IMR-90 (cell line): ENCODE results near the gene PITPNM3. TPM values are rescaled to one million over a fixed set of nuclear protein-coding genes. Genes with fewer than 3 reads are reported as not detected.

Experiments used
- ATAC-seq: fragments of 200-7000 bp; cut with Tn5 transposase; 2 replicates; pipeline ENCODE4 v1.9.1; 2020; ENCODE audit warnings: low read depth, mild to moderate bottlenecking, moderate library complexity
- BruUV-seq: library from RNA; stranded (reverse); fragments of 400-500 nt; replicated peaks from 2 replicates; lab custom pipeline; 2021; lab: Mats Ljungman, UMichigan
- CTCF ChIA-PET: fragments of 300-600 bp; formaldehyde crosslinking; extraction: SDS; loops from one replicate; lab custom pipeline; 2021; ENCODE audit warnings: antibody characterized with exemption; lab: Yijun Ruan, JAX
- POLR2A ChIA-PET: fragments of 300-600 bp; sonication (Branson Sonifier 250); formaldehyde crosslinking; loops from one replicate; lab custom pipeline; 2022; ENCODE audit warnings: antibody characterized with exemption; ENCODE audit not compliant: unreplicated experiment; lab: Charles Lee
- DNase-seq: peaks from one replicate; pipeline ENCODE4 v3.0.0; 2013
- H2AFZ ChIP-seq: replicated peaks from 2 replicates; pipeline ENCODE3; 2013; ENCODE audit warnings: low read length, mild to moderate bottlenecking; ENCODE audit not compliant: poor library complexity
- H2AK5ac ChIP-seq: 2 replicates; pipeline ENCODE4 v1.6.1; 2013; ENCODE audit warnings: low read depth, low read length, inconsistent platforms
- H2AK9ac ChIP-seq: replicated peaks from 2 replicates; pipeline ENCODE3; 2013; ENCODE audit warnings: mild to moderate bottlenecking, low read depth, low read length, moderate library complexity; ENCODE audit not compliant: poor library complexity
- H2BK120ac ChIP-seq: 2 replicates; pipeline ENCODE4 v1.6.1; 2013; ENCODE audit warnings: low read depth, low read length, inconsistent platforms
- H2BK15ac ChIP-seq: 3 replicates; pipeline ENCODE4 v1.6.1; 2013; ENCODE audit warnings: low read depth, low read length, inconsistent platforms
- H2BK20ac ChIP-seq: 2 replicates; pipeline ENCODE4 v1.6.1; 2013; ENCODE audit warnings: low read depth, mild to moderate bottlenecking, inconsistent platforms, low read length, moderate library complexity
- H2BK5ac ChIP-seq: 2 replicates; pipeline ENCODE4 v1.6.1; 2013; ENCODE audit warnings: mild to moderate bottlenecking, low read depth, low read length, inconsistent platforms; ENCODE audit not compliant: poor library complexity, severe bottlenecking
- H3K14ac ChIP-seq: replicated peaks from 2 replicates; pipeline ENCODE4 v1.6.1; 2013; ENCODE audit warnings: low read depth, low read length, inconsistent platforms
- H3K18ac ChIP-seq: 2 replicates; pipeline ENCODE4 v1.6.1; 2013; ENCODE audit warnings: low read depth, low read length, control low read depth
- H3K23ac ChIP-seq: 2 replicates; pipeline ENCODE4 v1.6.1; 2013; ENCODE audit warnings: low read depth, low read length, inconsistent platforms
- H3K27ac ChIP-seq: 2 replicates; pipeline ENCODE4 v1.5.1; 2013; ENCODE audit warnings: mild to moderate bottlenecking, control low read depth, low read length; ENCODE audit not compliant: insufficient read depth
- H3K27me3 ChIP-seq: 2 replicates; pipeline ENCODE4 v1.6.1; 2013; ENCODE audit warnings: low read length; ENCODE audit not compliant: control insufficient read depth, insufficient read depth
- H3K36me3 ChIP-seq: 2 replicates; pipeline ENCODE4 v1.6.1; 2013; ENCODE audit warnings: low read length, mixed read lengths; ENCODE audit not compliant: control insufficient read depth, insufficient read depth
- H3K4ac ChIP-seq: 2 replicates; pipeline ENCODE4 v1.6.1; 2013; ENCODE audit warnings: low read depth, low read length, inconsistent platforms
- H3K4me1 ChIP-seq: 2 replicates; pipeline ENCODE4 v1.6.1; 2013; ENCODE audit warnings: low read length, mixed read lengths; ENCODE audit not compliant: control insufficient read depth, insufficient read depth
- H3K4me2 ChIP-seq: 2 replicates; pipeline ENCODE4 v1.6.1; 2013; ENCODE audit warnings: low read depth, mild to moderate bottlenecking, control low read depth, low read length, moderate library complexity
- H3K4me3 ChIP-seq: 2 replicates; pipeline ENCODE4 v1.5.1; 2013; ENCODE audit warnings: low read depth, mild to moderate bottlenecking, control low read depth, low read length, moderate library complexity; ENCODE audit not compliant: insufficient read depth
- H3K56ac ChIP-seq: 2 replicates; pipeline ENCODE4 v1.6.1; 2013; ENCODE audit warnings: low read length, inconsistent platforms; ENCODE audit not compliant: insufficient read depth; ENCODE audit errors: extremely low read depth
- H3K79me1 ChIP-seq, 2 experiments: 2 replicates each; pipeline ENCODE4 v1.6.1; 2013; ENCODE audit warnings: low read length in 2 of 2, inconsistent platforms in 1 of 2, low read depth in 1 of 2
- H3K9ac ChIP-seq: 2 replicates; pipeline ENCODE4 v1.6.1; 2013; ENCODE audit warnings: low read depth, low read length, control low read depth
- H3K9me1 ChIP-seq: 2 replicates; pipeline ENCODE4 v1.6.1; 2013; ENCODE audit warnings: low read length, inconsistent platforms; ENCODE audit not compliant: insufficient read depth
- H3K9me3 ChIP-seq: 2 replicates; pipeline ENCODE4 v1.6.1; 2013; ENCODE audit warnings: low read length; ENCODE audit not compliant: control insufficient read depth, insufficient read depth
- H4K20me1 ChIP-seq: 2 replicates; pipeline ENCODE4 v1.6.1; 2013; ENCODE audit warnings: low read length, inconsistent platforms; ENCODE audit not compliant: insufficient read depth
- H4K5ac ChIP-seq: 2 replicates; pipeline ENCODE4 v1.6.1; 2013; ENCODE audit warnings: mild to moderate bottlenecking, low read depth, low read length, control low read depth
- H4K8ac ChIP-seq, 2 experiments: 2 replicates each; pipeline ENCODE4 v1.6.1; 2013; ENCODE audit warnings: low read depth in 2 of 2, low read length in 2 of 2, control low read depth in 1 of 2, inconsistent platforms in 1 of 2
- H4K91ac ChIP-seq: 2 replicates; pipeline ENCODE4 v1.6.1; 2013; ENCODE audit warnings: low read depth, low read length, inconsistent platforms; ENCODE audit not compliant: insufficient read depth
- CHD1 ChIP-seq: IDR thresholded peaks from 2 replicates; pipeline ENCODE4 v1.6.1; 2012; ENCODE audit warnings: low read depth, low read length, improper control_type of control experiment
- MXI1 ChIP-seq: IDR thresholded peaks from 2 replicates; pipeline ENCODE4 v1.6.1; 2012; ENCODE audit warnings: low read depth, mild to moderate bottlenecking, low read length, moderate library complexity, borderline replicate concordance
- RAD21 ChIP-seq: IDR thresholded peaks from 2 replicates; pipeline ENCODE4 v1.6.1; 2012; ENCODE audit warnings: low read length, improper control_type of control experiment
- RFX5 ChIP-seq: IDR thresholded peaks from 2 replicates; pipeline ENCODE4 v1.8.0; 2012; ENCODE audit warnings: low read depth, mild to moderate bottlenecking, low read length, moderate library complexity
- SMC3 ChIP-seq: fragments of 150-350 bp; IDR thresholded peaks from 2 replicates; pipeline ENCODE4 v1.6.1; 2016; ENCODE audit warnings: low read depth, mild to moderate bottlenecking, antibody characterized with exemption, low read length, moderate library complexity
- USF2 ChIP-seq: fragments of 150-350 bp; IDR thresholded peaks from 2 replicates; pipeline ENCODE4 v1.6.1; 2017; ENCODE audit warnings: mild to moderate bottlenecking, antibody characterized with exemption, low read length, low read depth
- WGBS, 2 experiments: methylation state at CpG; one replicate each; pipeline versions ENCODE4 v1.1.5 to v1.1.7; 2013; ENCODE audit warnings: missing lambda C conversion rate in 2 of 2; ENCODE audit not compliant: insufficient read length in 1 of 2; ENCODE audit errors: extremely low coverage in 2 of 2; 5-methylcytosine and 5-hydroxymethylcytosine counted together
- dilution Hi-C: fragments of 300-500 bp; cut with HindIII; formaldehyde crosslinking; loops from one replicate; pipeline ENCODE4 v1.14.3; 2018; ENCODE audit warnings: low sequenced_read_pairs; ENCODE audit not compliant: unreplicated experiment
- in situ Hi-C: fragments of 300-500 bp; cut with MboI; formaldehyde crosslinking; loops from 3 replicates; pipeline ENCODE4 v1.14.3; 2019; ENCODE audit warnings: low sequenced_read_pairs, inconsistent platforms, mixed read lengths
- intact Hi-C: fragments of 100-400 bp; cut with micrococcal nuclease; formaldehyde crosslinking; loops from 2 replicates; pipeline ENCODE4 v1.10.0; 2022
- polyA plus RNA-seq, 3 experiments: library from polyadenylated mRNA; depleted of rRNA; stranded (reverse); fragments of >200 nt; gene quantifications; 2 replicates each; pipeline ENCODE4 v1.2.3, GENCODE V29; 2012; ENCODE audit warnings: low replicate concordance in 1 of 3
- total RNA-seq: library from RNA; depleted of rRNA; stranded (reverse); fragments of >200 nt; gene quantifications from 2 replicates; pipeline ENCODE4 v1.2.3, GENCODE V29; 2012

PITPNM3 gene
- total and polyA plus RNA-seq, 2 of the 4 experiments (the other 2 are of a cell fraction), result 0.54 to 1.7 TPM

- H3K4me2 ChIP-seq, result no peak overlapping the region
- 23% methylated on average over 2 of the region's 13 CpGs; no CpG with 5 or more reads in 1 of the 2 experiments for WGBS, 2 experiments
- H3K4ac ChIP-seq, result no peak overlapping the region
- ChIA-PET CTCF (no interaction called here), POLR2A (no interaction called here)
- no peaks in the 10 kb centered on the region for H3K9me3 ChIP-seq
- no peak overlapping the region for H2AK5ac ChIP-seq
- H3K79me1 ChIP-seq, result no peaks in the 10 kb centered on the region
- no peak overlapping the region for H3K14ac ChIP-seq
- no peak overlapping the region for H3K23ac ChIP-seq
- dilution Hi-C loops (no loop called here), in situ Hi-C loops (loop anchor here (10.0 kb wide), 1 partner anchor 165 kb away; the partner anchor contains the start of genes KIAA0753 and TXNDC17), intact Hi-C loops (no loop called here)
- DNase-seq (no peak), ATAC-seq (no peak)
- no peak overlapping the region for H3K4me3 ChIP-seq
- no peak overlapping the region for H2BK20ac ChIP-seq
- no peak overlapping the region for H4K8ac ChIP-seq
- H2BK120ac ChIP-seq, result no peak overlapping the region
- H4K5ac ChIP-seq, result no peak overlapping the region
- no peaks in the 10 kb centered on the region for H3K9me1 ChIP-seq
- H3K27me3 ChIP-seq, result peaks cover 15% of the 10 kb centered on the region
- no peak overlapping the region for H3K9ac ChIP-seq
- H3K18ac ChIP-seq, result no peak overlapping the region
- no peaks in the 10 kb centered on the region for H4K20me1 ChIP-seq
- no peak overlapping the region for H2AK9ac ChIP-seq
- no peak overlapping the region for H2BK5ac ChIP-seq
- H2BK15ac ChIP-seq, result no peak overlapping the region
- H4K91ac ChIP-seq, result no peak overlapping the region
- no peak overlapping the region for H3K27ac ChIP-seq
- no TSS peak for BruUV-seq
- no peak overlapping the region for H3K56ac ChIP-seq
- H3K4me1 ChIP-seq, result peaks cover 4% of the 10 kb centered on the region; the same call in 1 of the 2 replicates
- no peaks in the 10 kb centered on the region for H3K36me3 ChIP-seq
- no peak overlapping the region for H2AFZ ChIP-seq
- TF ChIP-seq SMC3, result no peak
- TF ChIP-seq RAD21, result no peak
- no peak for TF ChIP-seq RFX5
- no peak for TF ChIP-seq CHD1
- TF ChIP-seq MXI1, result no peak
- TF ChIP-seq USF2, result no peak
Measured at GRCh38 chr17:6479622-6480302, 76.6 kb downstream of the PITPNM3 start.
